IMR-90 (cell line): ENCODE measurements around the gene PDE11A. TPM values are rescaled to one million over a fixed set of nuclear protein-coding genes. Genes with fewer than 3 reads are reported as not detected.

Source experiments
- ATAC-seq: fragments of 200-7000 bp; cut with Tn5 transposase; 2 replicates; pipeline ENCODE4 v1.9.1; 2020; ENCODE audit warnings: low read depth, mild to moderate bottlenecking, moderate library complexity
- BruUV-seq: library from RNA; stranded (reverse); fragments of 400-500 nt; replicated peaks from 2 replicates; lab custom pipeline; 2021; lab: Mats Ljungman, UMichigan
- CTCF ChIA-PET: fragments of 300-600 bp; formaldehyde crosslinking; extraction: SDS; loops from one replicate; lab custom pipeline; 2021; ENCODE audit warnings: antibody characterized with exemption; lab: Yijun Ruan, JAX
- POLR2A ChIA-PET: fragments of 300-600 bp; sonication (Branson Sonifier 250); formaldehyde crosslinking; loops from one replicate; lab custom pipeline; 2022; ENCODE audit warnings: antibody characterized with exemption; ENCODE audit not compliant: unreplicated experiment; lab: Charles Lee
- DNase-seq: peaks from one replicate; pipeline ENCODE4 v3.0.0; 2013
- H2AFZ ChIP-seq: replicated peaks from 2 replicates; pipeline ENCODE3; 2013; ENCODE audit warnings: low read length, mild to moderate bottlenecking; ENCODE audit not compliant: poor library complexity
- H2AK5ac ChIP-seq: 2 replicates; pipeline ENCODE4 v1.6.1; 2013; ENCODE audit warnings: low read depth, low read length, inconsistent platforms
- H2AK9ac ChIP-seq: replicated peaks from 2 replicates; pipeline ENCODE3; 2013; ENCODE audit warnings: mild to moderate bottlenecking, low read depth, low read length, moderate library complexity; ENCODE audit not compliant: poor library complexity
- H2BK120ac ChIP-seq: 2 replicates; pipeline ENCODE4 v1.6.1; 2013; ENCODE audit warnings: low read depth, low read length, inconsistent platforms
- H2BK15ac ChIP-seq: 3 replicates; pipeline ENCODE4 v1.6.1; 2013; ENCODE audit warnings: low read depth, low read length, inconsistent platforms
- H2BK20ac ChIP-seq: 2 replicates; pipeline ENCODE4 v1.6.1; 2013; ENCODE audit warnings: low read depth, mild to moderate bottlenecking, inconsistent platforms, low read length, moderate library complexity
- H2BK5ac ChIP-seq: 2 replicates; pipeline ENCODE4 v1.6.1; 2013; ENCODE audit warnings: mild to moderate bottlenecking, low read depth, low read length, inconsistent platforms; ENCODE audit not compliant: poor library complexity, severe bottlenecking
- H3K14ac ChIP-seq: replicated peaks from 2 replicates; pipeline ENCODE4 v1.6.1; 2013; ENCODE audit warnings: low read depth, low read length, inconsistent platforms
- H3K18ac ChIP-seq: 2 replicates; pipeline ENCODE4 v1.6.1; 2013; ENCODE audit warnings: low read depth, low read length, control low read depth
- H3K23ac ChIP-seq: 2 replicates; pipeline ENCODE4 v1.6.1; 2013; ENCODE audit warnings: low read depth, low read length, inconsistent platforms
- H3K27ac ChIP-seq: 2 replicates; pipeline ENCODE4 v1.5.1; 2013; ENCODE audit warnings: mild to moderate bottlenecking, control low read depth, low read length; ENCODE audit not compliant: insufficient read depth
- H3K27me3 ChIP-seq: 2 replicates; pipeline ENCODE4 v1.6.1; 2013; ENCODE audit warnings: low read length; ENCODE audit not compliant: control insufficient read depth, insufficient read depth
- H3K36me3 ChIP-seq: 2 replicates; pipeline ENCODE4 v1.6.1; 2013; ENCODE audit warnings: low read length, mixed read lengths; ENCODE audit not compliant: control insufficient read depth, insufficient read depth
- H3K4ac ChIP-seq: 2 replicates; pipeline ENCODE4 v1.6.1; 2013; ENCODE audit warnings: low read depth, low read length, inconsistent platforms
- H3K4me1 ChIP-seq: 2 replicates; pipeline ENCODE4 v1.6.1; 2013; ENCODE audit warnings: low read length, mixed read lengths; ENCODE audit not compliant: control insufficient read depth, insufficient read depth
- H3K4me2 ChIP-seq: 2 replicates; pipeline ENCODE4 v1.6.1; 2013; ENCODE audit warnings: low read depth, mild to moderate bottlenecking, control low read depth, low read length, moderate library complexity
- H3K4me3 ChIP-seq: 2 replicates; pipeline ENCODE4 v1.5.1; 2013; ENCODE audit warnings: low read depth, mild to moderate bottlenecking, control low read depth, low read length, moderate library complexity; ENCODE audit not compliant: insufficient read depth
- H3K56ac ChIP-seq: 2 replicates; pipeline ENCODE4 v1.6.1; 2013; ENCODE audit warnings: low read length, inconsistent platforms; ENCODE audit not compliant: insufficient read depth; ENCODE audit errors: extremely low read depth
- H3K79me1 ChIP-seq, 2 experiments: 2 replicates each; pipeline ENCODE4 v1.6.1; 2013; ENCODE audit warnings: low read length in 2 of 2, inconsistent platforms in 1 of 2, low read depth in 1 of 2
- H3K9ac ChIP-seq: 2 replicates; pipeline ENCODE4 v1.6.1; 2013; ENCODE audit warnings: low read depth, low read length, control low read depth
- H3K9me1 ChIP-seq: 2 replicates; pipeline ENCODE4 v1.6.1; 2013; ENCODE audit warnings: low read length, inconsistent platforms; ENCODE audit not compliant: insufficient read depth
- H3K9me3 ChIP-seq: 2 replicates; pipeline ENCODE4 v1.6.1; 2013; ENCODE audit warnings: low read length; ENCODE audit not compliant: control insufficient read depth, insufficient read depth
- H4K20me1 ChIP-seq: 2 replicates; pipeline ENCODE4 v1.6.1; 2013; ENCODE audit warnings: low read length, inconsistent platforms; ENCODE audit not compliant: insufficient read depth
- H4K5ac ChIP-seq: 2 replicates; pipeline ENCODE4 v1.6.1; 2013; ENCODE audit warnings: mild to moderate bottlenecking, low read depth, low read length, control low read depth
- H4K8ac ChIP-seq, 2 experiments: 2 replicates each; pipeline ENCODE4 v1.6.1; 2013; ENCODE audit warnings: low read depth in 2 of 2, low read length in 2 of 2, control low read depth in 1 of 2, inconsistent platforms in 1 of 2
- H4K91ac ChIP-seq: 2 replicates; pipeline ENCODE4 v1.6.1; 2013; ENCODE audit warnings: low read depth, low read length, inconsistent platforms; ENCODE audit not compliant: insufficient read depth
- BHLHE40 ChIP-seq: fragments of 150-350 bp; IDR thresholded peaks from 2 replicates; pipeline ENCODE4 v1.6.1; 2016; ENCODE audit warnings: mild to moderate bottlenecking, low read depth, low read length
- CEBPB ChIP-seq: IDR thresholded peaks from 2 replicates; pipeline ENCODE4 v1.6.1; 2012; ENCODE audit warnings: low read depth, low read length, improper control_type of control experiment
- CHD1 ChIP-seq: IDR thresholded peaks from 2 replicates; pipeline ENCODE4 v1.6.1; 2012; ENCODE audit warnings: low read depth, low read length, improper control_type of control experiment
- CTCF ChIP-seq: conservative IDR thresholded peaks from 2 replicates; pipeline ENCODE4 v1.5.1; 2012; ENCODE audit warnings: mild to moderate bottlenecking, low read depth, low read length, improper control_type of control experiment
- ELK1 ChIP-seq: fragments of 150-350 bp; IDR thresholded peaks from 2 replicates; pipeline ENCODE4 v1.6.1; 2016; ENCODE audit warnings: low read depth, mild to moderate bottlenecking, low read length, moderate library complexity, borderline replicate concordance
- FOS ChIP-seq: fragments of 150-350 bp; IDR thresholded peaks from 2 replicates; pipeline ENCODE4 v1.6.1; 2016; ENCODE audit warnings: low read depth, low read length
- MAFK ChIP-seq: IDR thresholded peaks from 2 replicates; pipeline ENCODE4 v1.6.1; 2012; ENCODE audit warnings: low read depth, low read length, improper control_type of control experiment
- MAZ ChIP-seq: IDR thresholded peaks from 2 replicates; pipeline ENCODE4 v1.6.1; 2012; ENCODE audit warnings: low read depth, mild to moderate bottlenecking, low read length, improper control_type of control experiment, moderate library complexity, borderline replicate concordance
- MXI1 ChIP-seq: IDR thresholded peaks from 2 replicates; pipeline ENCODE4 v1.6.1; 2012; ENCODE audit warnings: low read depth, mild to moderate bottlenecking, low read length, moderate library complexity, borderline replicate concordance
- POLR2A ChIP-seq: IDR thresholded peaks from 2 replicates; pipeline ENCODE4 v1.6.1; 2012; ENCODE audit warnings: mild to moderate bottlenecking, low read depth, low read length
- RAD21 ChIP-seq: IDR thresholded peaks from 2 replicates; pipeline ENCODE4 v1.6.1; 2012; ENCODE audit warnings: low read length, improper control_type of control experiment
- RCOR1 ChIP-seq: IDR thresholded peaks from 2 replicates; pipeline ENCODE4 v1.6.1; 2012; ENCODE audit warnings: mild to moderate bottlenecking, low read length, improper control_type of control experiment; ENCODE audit not compliant: insufficient replicate concordance
- RFX5 ChIP-seq: IDR thresholded peaks from 2 replicates; pipeline ENCODE4 v1.8.0; 2012; ENCODE audit warnings: low read depth, mild to moderate bottlenecking, low read length, moderate library complexity
- SMC3 ChIP-seq: fragments of 150-350 bp; IDR thresholded peaks from 2 replicates; pipeline ENCODE4 v1.6.1; 2016; ENCODE audit warnings: low read depth, mild to moderate bottlenecking, antibody characterized with exemption, low read length, moderate library complexity
- USF2 ChIP-seq: fragments of 150-350 bp; IDR thresholded peaks from 2 replicates; pipeline ENCODE4 v1.6.1; 2017; ENCODE audit warnings: mild to moderate bottlenecking, antibody characterized with exemption, low read length, low read depth
- dilution Hi-C: fragments of 300-500 bp; cut with HindIII; formaldehyde crosslinking; loops from one replicate; pipeline ENCODE4 v1.14.3; 2018; ENCODE audit warnings: low sequenced_read_pairs; ENCODE audit not compliant: unreplicated experiment
- in situ Hi-C: fragments of 300-500 bp; cut with MboI; formaldehyde crosslinking; loops from 3 replicates; pipeline ENCODE4 v1.14.3; 2019; ENCODE audit warnings: low sequenced_read_pairs, inconsistent platforms, mixed read lengths
- intact Hi-C: fragments of 100-400 bp; cut with micrococcal nuclease; formaldehyde crosslinking; loops from 2 replicates; pipeline ENCODE4 v1.10.0; 2022
- polyA plus RNA-seq, 3 experiments: library from polyadenylated mRNA; depleted of rRNA; stranded (reverse); fragments of >200 nt; gene quantifications; 2 replicates each; pipeline ENCODE4 v1.2.3, GENCODE V29; 2012; ENCODE audit warnings: low replicate concordance in 1 of 3
- total RNA-seq: library from RNA; depleted of rRNA; stranded (reverse); fragments of >200 nt; gene quantifications from 2 replicates; pipeline ENCODE4 v1.2.3, GENCODE V29; 2012

PDE11A gene
- total and polyA plus RNA-seq, 2 of the 4 experiments (the other 2 are of a cell fraction): 0.21 to 0.72 TPM

- no peaks in the 10 kb centered on the region for H3K36me3 ChIP-seq
- no peak overlapping the region for H2BK5ac ChIP-seq
- H3K4me3 ChIP-seq: no peak overlapping the region
- H4K8ac ChIP-seq: no peak overlapping the region
- TF ChIP-seq FOS: no peak
- no peak for TF ChIP-seq ELK1
- TF ChIP-seq MAFK: no peak
- TF ChIP-seq RAD21: no peak
- no peak for TF ChIP-seq USF2
- TF ChIP-seq POLR2A: no peak
- TF ChIP-seq CEBPB: no peak
- TF ChIP-seq SMC3: no peak
- no peak for TF ChIP-seq CTCF
- no peak for TF ChIP-seq RFX5
- TF ChIP-seq BHLHE40: no peak
- TF ChIP-seq CHD1: no peak
- TF ChIP-seq MAZ: no peak
- no peak for TF ChIP-seq RCOR1
- no peak for TF ChIP-seq MXI1
- dilution Hi-C loops: no loop called here
- intact Hi-C loops: no loop called here
- no peak overlapping the region for H3K9ac ChIP-seq
- H2AFZ ChIP-seq: no peak overlapping the region
- H2AK9ac ChIP-seq: no peak overlapping the region
- in situ Hi-C loops: no loop called here
- no peak overlapping the region for H2BK20ac ChIP-seq
- H3K4me2 ChIP-seq: no peak overlapping the region
- H3K56ac ChIP-seq: no peak overlapping the region
- no peak overlapping the region for H3K18ac ChIP-seq
- H3K9me3 ChIP-seq: no peaks in the 10 kb centered on the region
- no peaks in the 10 kb centered on the region for H3K79me1 ChIP-seq
- no peak overlapping the region for H3K23ac ChIP-seq
- no peak for ATAC-seq
- H4K5ac ChIP-seq: no peak overlapping the region
- POLR2A ChIA-PET: no interaction called here
- CTCF ChIA-PET: interaction anchor here (0.6 kb wide), 1 partner anchor 18 kb away, joined by 3 read pairs; no protein-coding TSS in a partner anchor
- no peaks in the 10 kb centered on the region for H3K4me1 ChIP-seq
- H4K20me1 ChIP-seq: no peaks in the 10 kb centered on the region
- no peak overlapping the region for H3K4ac ChIP-seq
- DNase-seq: no peak
- H2BK120ac ChIP-seq: no peak overlapping the region
- no peaks in the 10 kb centered on the region; the same call in 1 of the 2 replicates for H3K27me3 ChIP-seq
- H3K14ac ChIP-seq: no peak overlapping the region
- no peak overlapping the region for H3K27ac ChIP-seq
- no peaks in the 10 kb centered on the region for H3K9me1 ChIP-seq
- H4K91ac ChIP-seq: no peak overlapping the region
- BruUV-seq: no TSS peak
- no peak overlapping the region for H2BK15ac ChIP-seq
- no peak overlapping the region for H2AK5ac ChIP-seq
Observed at GRCh38 chr2:178093471-178093870, 20.9 kb upstream of the PDE11A start.
